Activated T-cell treated with anti-CD3 and anti-CD28 coated beads for 48 hours (primary cell): Measurements from ENCODE around the gene SLC25A4.
A peak's percentile ranks its signal among the peaks of the same experiment; 100 is the strongest.
"Not testable (repeated sequence)": the region's sequence is repeated elsewhere in the genome, so short reads cannot be mapped to it uniquely, and the experiment has no call there.

ENCODE experiments used
- DNase-seq: peaks from one replicate; pipeline ENCODE4 v3.0.0-alpha.2; 2020; ENCODE audit warnings: low read depth

SLC25A4 gene

GRCh38 chr4:185142912-185143600, at the start of gene SLC25A4:
Gene SLC25A4 (plus strand): TSS chr4:185143266. CDS start chr4:185143373, 107 bp downstream.
- peak; percentile 89 for DNase-seq

- DNase-seq = no peak
Measured at GRCh38 chr4:185093603-185094002, 49.5 kb upstream of the SLC25A4 start.

GRCh38 chr4:185096032-185096653, 46.9 kb upstream of the SLC25A4 start:
- DNase-seq = no peak

- no peak for DNase-seq
Measured at GRCh38 chr4:185098474-185098873, 44.6 kb upstream of the SLC25A4 start.

GRCh38 chr4:185099024-185099682, 43.9 kb upstream of the SLC25A4 start:
- no peak for DNase-seq

- no peak for DNase-seq
Measured at GRCh38 chr4:185099940-185100339, 43.1 kb upstream of the SLC25A4 start.

GRCh38 chr4:185100423-185100822, 42.6 kb upstream of the SLC25A4 start:
- DNase-seq = no peak

- DNase-seq = no peak
Measured at GRCh38 chr4:185101354-185101890, 41.6 kb upstream of the SLC25A4 start.

GRCh38 chr4:185104733-185105132, 38.3 kb upstream of the SLC25A4 start:
- DNase-seq = no peak

GRCh38 chr4:185106353-185106752, 36.7 kb upstream of the SLC25A4 start:
- no peak for DNase-seq

GRCh38 chr4:185107574-185107973, 35.5 kb upstream of the SLC25A4 start:
- not testable (repeated sequence) for DNase-seq

GRCh38 chr4:185108185-185108584, 34.9 kb upstream of the SLC25A4 start:
- no peak for DNase-seq

GRCh38 chr4:185108669-185109068, 34.4 kb upstream of the SLC25A4 start:
- no peak for DNase-seq

- DNase-seq = no peak
Measured at GRCh38 chr4:185109736-185110135, 33.3 kb upstream of the SLC25A4 start.

- no peak for DNase-seq
Measured at GRCh38 chr4:185110375-185110823, 32.7 kb upstream of the SLC25A4 start.

- DNase-seq = no peak
Measured at GRCh38 chr4:185112104-185112503, 31.0 kb upstream of the SLC25A4 start.

- DNase-seq = no peak
Measured at GRCh38 chr4:185113340-185113739, 29.7 kb upstream of the SLC25A4 start.

GRCh38 chr4:185115827-185116232, 27.2 kb upstream of the SLC25A4 start:
- DNase-seq = no peak

GRCh38 chr4:185117300-185117934, 25.6 kb upstream of the SLC25A4 start:
- DNase-seq = no peak

- no peak for DNase-seq
Measured at GRCh38 chr4:185118876-185119275, 24.2 kb upstream of the SLC25A4 start.

- not testable (repeated sequence) for DNase-seq
Measured at GRCh38 chr4:185119467-185119866, 23.6 kb upstream of the SLC25A4 start.

- no peak for DNase-seq
Measured at GRCh38 chr4:185119927-185120630, 23.0 kb upstream of the SLC25A4 start.
